ENCODE data around the gene LENEP.

DNA sequence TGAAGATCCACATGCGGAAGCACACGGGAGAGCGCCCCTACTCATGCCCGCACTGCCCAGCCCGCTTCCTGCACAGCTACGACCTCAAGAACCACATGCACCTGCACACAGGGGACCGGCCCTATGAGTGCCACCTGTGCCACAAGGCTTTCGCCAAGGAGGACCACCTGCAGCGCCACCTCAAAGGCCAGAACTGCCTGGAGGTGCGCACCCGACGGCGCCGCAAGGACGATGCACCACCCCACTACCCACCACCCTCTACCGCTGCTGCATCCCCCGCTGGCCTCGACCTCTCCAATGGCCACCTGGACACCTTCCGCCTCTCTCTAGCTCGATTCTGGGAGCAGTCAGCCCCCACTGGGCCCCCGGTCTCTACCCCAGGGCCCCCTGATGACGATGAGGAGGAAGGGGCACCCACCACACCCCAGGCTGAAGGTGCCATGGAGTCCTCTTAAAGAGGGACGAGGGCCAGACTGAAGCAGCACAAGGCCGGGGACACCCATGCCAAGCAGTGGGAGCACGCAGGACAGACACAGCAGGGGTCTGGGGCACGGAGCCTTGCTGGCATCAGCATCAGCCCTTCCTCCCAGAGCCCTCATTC lies 22.9 kb downstream of the LENEP start:
- TF ChIP-seq TAF7 (optimal IDR thresholded peaks at IDR 0.05; ENCODE audit: borderline replicate concordance, low read depth, low read length) (no peak), CREB1 (IDR thresholded peaks at IDR 0.05) (no peak), JUN (IDR thresholded peaks at IDR 0.05; ENCODE audit: low read depth, low read length) (no peak), JUND (IDR thresholded peaks at IDR 0.05; ENCODE audit: low read length) (no peak), BCL11A (IDR thresholded peaks at IDR 0.05; ENCODE audit: low read depth in 2 of 2, low read length in 2 of 2) (no peak), EZH2 (IDR thresholded peaks at IDR 0.05; ENCODE audit: low read depth, low read length, severe bottlenecking) (no peak), CHD2 (IDR thresholded peaks at IDR 0.05; ENCODE audit: low read length) (no peak), EP300 (IDR thresholded peaks at IDR 0.05; ENCODE audit: borderline replicate concordance in 1 of 2, low read depth in 2 of 2, low read length in 2 of 2) (no peak), KDM5A (IDR thresholded peaks at IDR 0.05; ENCODE audit: low read length) (no peak), GABPA (IDR thresholded peaks at IDR 0.05; ENCODE audit: borderline replicate concordance, insufficient read depth, low read length) (no peak), POLR2AphosphoS5 (IDR thresholded peaks at IDR 0.05; ENCODE audit: low read depth, low read length) (no peak)
- TF ChIP-seq, protein P1, sequence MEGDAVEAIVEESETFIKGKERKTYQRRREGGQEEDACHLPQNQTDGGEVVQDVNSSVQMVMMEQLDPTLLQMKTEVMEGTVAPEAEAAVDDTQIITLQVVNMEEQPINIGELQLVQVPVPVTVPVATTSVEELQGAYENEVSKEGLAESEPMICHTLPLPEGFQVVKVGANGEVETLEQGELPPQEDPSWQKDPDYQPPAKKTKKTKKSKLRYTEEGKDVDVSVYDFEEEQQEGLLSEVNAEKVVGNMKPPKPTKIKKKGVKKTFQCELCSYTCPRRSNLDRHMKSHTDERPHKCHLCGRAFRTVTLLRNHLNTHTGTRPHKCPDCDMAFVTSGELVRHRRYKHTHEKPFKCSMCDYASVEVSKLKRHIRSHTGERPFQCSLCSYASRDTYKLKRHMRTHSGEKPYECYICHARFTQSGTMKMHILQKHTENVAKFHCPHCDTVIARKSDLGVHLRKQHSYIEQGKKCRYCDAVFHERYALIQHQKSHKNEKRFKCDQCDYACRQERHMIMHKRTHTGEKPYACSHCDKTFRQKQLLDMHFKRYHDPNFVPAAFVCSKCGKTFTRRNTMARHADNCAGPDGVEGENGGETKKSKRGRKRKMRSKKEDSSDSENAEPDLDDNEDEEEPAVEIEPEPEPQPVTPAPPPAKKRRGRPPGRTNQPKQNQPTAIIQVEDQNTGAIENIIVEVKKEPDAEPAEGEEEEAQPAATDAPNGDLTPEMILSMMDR (IDR thresholded peaks at IDR 0.05; ENCODE audit: control extremely low read depth in 1 of 3, insufficient read depth in 1 of 3, low read depth in 1 of 3, low read length in 3 of 3), result no peak
